ENCODE data around the gene TEX29.

Gene TEX29

DNA sequence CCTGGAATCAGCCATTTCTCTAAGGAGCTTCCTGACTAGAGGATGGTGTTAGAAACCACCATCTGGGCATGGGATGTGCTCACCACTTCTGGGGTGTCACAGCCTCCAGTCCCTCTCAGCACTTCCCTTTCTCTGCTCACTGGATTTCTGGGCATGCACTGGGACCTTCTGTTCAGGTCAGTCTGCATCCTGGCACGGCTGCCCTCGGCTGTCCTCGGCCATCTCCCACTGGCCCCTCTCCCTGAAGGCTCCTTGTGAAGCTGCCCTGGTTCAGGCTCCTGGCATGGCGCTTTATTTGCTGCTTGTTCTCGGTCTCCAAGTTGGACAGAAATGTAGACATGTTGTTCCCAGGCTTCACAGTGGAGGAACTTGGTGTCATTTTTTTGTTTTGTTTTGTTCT, 60.0 kb downstream of the TEX29 start:
- Histone ChIP-seq H3K4me2 (ENCODE audit: low read depth, low read length, poor library complexity, severe bottlenecking) (no peak overlapping the region), H3K79me2 (ENCODE audit: insufficient read depth, low read length) (no peaks in the 10 kb centered on the region), H3K27me3 (ENCODE audit: low read length) (no peaks in the 10 kb centered on the region), H3K9ac (ENCODE audit: low read length) (no peak overlapping the region), H4K20me1 (ENCODE audit: low read depth, low read length) (no peaks in the 10 kb centered on the region), H2AFZ (ENCODE audit: low read depth, low read length, severe bottlenecking) (no peak overlapping the region), H3F3A (ENCODE audit: insufficient read depth) (no peaks in the 10 kb centered on the region), H3K9me3 (ENCODE audit: insufficient read depth, low read length) (no peaks in the 10 kb centered on the region), H3K27ac (ENCODE audit: low read depth, low read length) (no peak overlapping the region), H3K9me2 (replicated peaks; ENCODE audit: insufficient read depth, low read length) (no peaks in the 10 kb centered on the region), H3K36me3 (ENCODE audit: low read length) (no peaks in the 10 kb centered on the region), H3K4me3 (ENCODE audit: insufficient read depth, low read length, poor library complexity, severe bottlenecking) (no peak overlapping the region)
- no peak for TF ChIP-seq EZH2phosphoT487 (conservative IDR thresholded peaks at IDR 0.05; ENCODE audit: low read length)
- no peak for TF ChIP-seq CTCF (IDR thresholded peaks at IDR 0.05; ENCODE audit: insufficient read depth, low read length, poor library complexity, severe bottlenecking)

GRCh38 chr13:111382411-111382810, 62.0 kb downstream of the TEX29 start:
- no peak overlapping the region for H3K4me2 ChIP-seq (ENCODE audit: low read depth, low read length, poor library complexity, severe bottlenecking)
- H3K79me2 ChIP-seq (ENCODE audit: insufficient read depth, low read length), result no peaks in the 10 kb centered on the region
- H3K4me3 ChIP-seq (ENCODE audit: insufficient read depth, low read length, poor library complexity, severe bottlenecking), result no peak overlapping the region
- no peaks in the 10 kb centered on the region for H4K20me1 ChIP-seq (ENCODE audit: low read depth, low read length)
- H3K9me3 ChIP-seq (ENCODE audit: insufficient read depth, low read length), result no peaks in the 10 kb centered on the region
- no peak overlapping the region for H3K9ac ChIP-seq (ENCODE audit: low read length)
- TF ChIP-seq EZH2phosphoT487 (conservative IDR thresholded peaks at IDR 0.05; ENCODE audit: low read length) (no peak), CTCF (IDR thresholded peaks at IDR 0.05; ENCODE audit: insufficient read depth, low read length, poor library complexity, severe bottlenecking) (no peak)
- no peak overlapping the region for H2AFZ ChIP-seq (ENCODE audit: low read depth, low read length, severe bottlenecking)
- H3K27me3 ChIP-seq (ENCODE audit: low read length), result no peaks in the 10 kb centered on the region
- no peaks in the 10 kb centered on the region for H3F3A ChIP-seq (ENCODE audit: insufficient read depth)
- H3K27ac ChIP-seq (ENCODE audit: low read depth, low read length), result no peak overlapping the region
- no peaks in the 10 kb centered on the region for H3K36me3 ChIP-seq (ENCODE audit: low read length)
- H3K9me2 ChIP-seq (replicated peaks; ENCODE audit: insufficient read depth, low read length), result no peaks in the 10 kb centered on the region

- no peaks in the 10 kb centered on the region for H3K27me3 ChIP-seq (ENCODE audit: low read length)
- H3K79me2 ChIP-seq (ENCODE audit: insufficient read depth, low read length), result no peaks in the 10 kb centered on the region
These were observed 62.4 kb downstream of the TEX29 start for GRCh38 chr13:111382877-111383276.

More at GRCh38 chr13:111382877-111383276, 62.4 kb downstream of the TEX29 start:
- no peaks in the 10 kb centered on the region for H3K36me3 ChIP-seq (ENCODE audit: low read length)
- TF ChIP-seq CTCF (IDR thresholded peaks at IDR 0.05; ENCODE audit: insufficient read depth, low read length, poor library complexity, severe bottlenecking) (no peak), EZH2phosphoT487 (conservative IDR thresholded peaks at IDR 0.05; ENCODE audit: low read length) (no peak)
- no peak overlapping the region for H3K4me2 ChIP-seq (ENCODE audit: low read depth, low read length, poor library complexity, severe bottlenecking)
- no peaks in the 10 kb centered on the region for H4K20me1 ChIP-seq (ENCODE audit: low read depth, low read length)
- no peak overlapping the region for H3K4me3 ChIP-seq (ENCODE audit: insufficient read depth, low read length, poor library complexity, severe bottlenecking)
- no peaks in the 10 kb centered on the region for H3F3A ChIP-seq (ENCODE audit: insufficient read depth)
- H3K9me2 ChIP-seq (replicated peaks; ENCODE audit: insufficient read depth, low read length), result no peaks in the 10 kb centered on the region
- H3K9ac ChIP-seq (ENCODE audit: low read length), result no peak overlapping the region
- no peaks in the 10 kb centered on the region for H3K9me3 ChIP-seq (ENCODE audit: insufficient read depth, low read length)
- H2AFZ ChIP-seq (ENCODE audit: low read depth, low read length, severe bottlenecking), result no peak overlapping the region
- no peak overlapping the region for H3K27ac ChIP-seq (ENCODE audit: low read depth, low read length)

Data from SU-DHL-6 (cell line).